DMS79 treated with DMSO at 0.1 percent for 48 hours (cell line): ENCODE measurements around the gene ORC3.

Source experiments
- DNase-seq: peaks from one replicate; lab custom pipeline; 2025; lab: John Stamatoyannopoulos, UW

ORC3 gene

GRCh38 chr6:87589693-87590416 lies at the start of gene ORC3, which contains the start of gene RARS2:
TSS of gene ORC3 (plus strand) at chr6:87590135. CDS start at chr6:87590169, 34 bp downstream.
TSS of gene RARS2 (minus strand) at chr6:87589987. CDS start at chr6:87589957, 30 bp downstream.
- DNase-seq, result peak; percentile 90

GRCh38 chr6:87540539-87540938 lies 49.4 kb upstream of the ORC3 start:
- DNase-seq, result no peak

- no peak for DNase-seq
Measured at GRCh38 chr6:87541041-87541440, 48.9 kb upstream of the ORC3 start.

- DNase-seq, result no peak
Measured at GRCh38 chr6:87541744-87542143, 48.2 kb upstream of the ORC3 start.

- DNase-seq, result no peak
Measured at GRCh38 chr6:87543696-87544473, 46.0 kb upstream of the ORC3 start.

GRCh38 chr6:87544474-87544735 lies 45.5 kb upstream of the ORC3 start:
- no peak for DNase-seq

- no peak for DNase-seq
Measured at GRCh38 chr6:87551799-87552198, 38.1 kb upstream of the ORC3 start.

- DNase-seq, result no peak
Measured at GRCh38 chr6:87553159-87553765, 36.7 kb upstream of the ORC3 start.

- DNase-seq, result no peak
Measured at GRCh38 chr6:87555506-87555905, 34.4 kb upstream of the ORC3 start.

GRCh38 chr6:87558446-87558845 lies 31.5 kb upstream of the ORC3 start:
- no peak for DNase-seq

GRCh38 chr6:87561017-87561416 lies 28.9 kb upstream of the ORC3 start:
- DNase-seq, result no peak

- DNase-seq, result no peak
Measured at GRCh38 chr6:87572021-87572420, 17.9 kb upstream of the ORC3 start.

- DNase-seq, result no peak
Measured at GRCh38 chr6:87572883-87573282, 17.1 kb upstream of the ORC3 start.

- DNase-seq, result no peak
Measured at GRCh38 chr6:87573307-87574024, 16.5 kb upstream of the ORC3 start.

GRCh38 chr6:87574237-87574804 lies 15.6 kb upstream of the ORC3 start:
- DNase-seq, result no peak

- DNase-seq, result no peak
Measured at GRCh38 chr6:87575423-87575822, 14.5 kb upstream of the ORC3 start.

GRCh38 chr6:87583822-87584221 lies 6.1 kb upstream of the ORC3 start:
- DNase-seq, result no peak

GRCh38 chr6:87586371-87587077 lies 3.4 kb upstream of the ORC3 start:
- DNase-seq, result no peak

- DNase-seq, result no peak
Measured at GRCh38 chr6:87588756-87589407, 1.1 kb upstream of the ORC3 start.

- DNase-seq, result no peak
Measured at GRCh38 chr6:87590417-87590880, 514 bp downstream of the ORC3 start.

- no peak for DNase-seq
Measured at GRCh38 chr6:87590990-87591389, 1.1 kb downstream of the ORC3 start.
